Measurements from ENCODE around the gene OLFM1. TPM values are rescaled to one million over a fixed set of nuclear protein-coding genes. Genes with fewer than 3 reads are reported as not detected.

Gene OLFM1
- total and polyA plus RNA-seq, 3 experiments from 2014 or later, result not detected

- no peaks in the 10 kb centered on the region for H3K9me3 Mint-ChIP-seq
- H3K4me3 Mint-ChIP-seq, result no peak overlapping the region
- POLR2A ChIA-PET, result no interaction called here
- Histone ChIP-seq H3K9me3 (ENCODE audit: low read length) (no peaks in the 10 kb centered on the region), H3K27ac (ENCODE audit: low read depth, low read length) (no peak overlapping the region), H3K27me3 (ENCODE audit: insufficient read depth, low read length, poor library complexity, severe bottlenecking) (no peaks in the 10 kb centered on the region), H3K4me1 (ENCODE audit: insufficient read depth, low read length) (no peaks in the 10 kb centered on the region), H3K36me3 (ENCODE audit: insufficient read depth, low read length) (no peaks in the 10 kb centered on the region), H3K4me3 (ENCODE audit: low read length) (no peak overlapping the region)
- no peak for DNase-seq
- H3K27ac Mint-ChIP-seq, result no peak overlapping the region
- no peaks in the 10 kb centered on the region for H3K36me3 Mint-ChIP-seq
- no peaks in the 10 kb centered on the region for H3K4me1 Mint-ChIP-seq
- CTCF ChIA-PET, result no interaction called here
- peaks cover 7 to 34% of the 10 kb centered on the region in 2 donors for H3K27me3 Mint-ChIP-seq
Measured at GRCh38 chr9:135045928-135046738, 41.3 kb upstream of the OLFM1 start.

GRCh38 chr9:135046739-135047350 is 40.6 kb upstream of the OLFM1 start:
- Mint-ChIP-seq H3K27ac (no peak overlapping the region), H3K9me3 (no peaks in the 10 kb centered on the region)

DNA sequence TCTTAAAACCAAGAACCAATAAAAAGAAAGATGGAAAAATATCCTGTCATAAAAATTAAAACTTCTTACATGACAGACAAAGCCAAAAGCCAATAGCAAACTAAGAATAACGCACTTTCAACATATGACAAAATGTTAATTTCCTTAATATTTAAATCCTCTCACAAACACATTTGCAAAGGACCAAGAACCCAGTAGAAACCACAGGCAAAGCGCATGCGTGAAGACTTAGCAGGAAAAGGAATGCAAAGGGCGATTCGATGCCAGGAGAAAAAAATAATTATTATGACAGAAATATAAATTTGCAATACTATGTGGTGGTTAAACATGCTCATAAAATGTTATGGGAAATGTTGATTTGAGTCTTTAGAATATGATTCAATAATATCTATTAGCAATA is 39.9 kb upstream of the OLFM1 start:
- CTCF ChIA-PET, result no interaction called here
- Histone ChIP-seq H3K9me3 (ENCODE audit: low read length) (no peaks in the 10 kb centered on the region), H3K4me3 (ENCODE audit: low read length) (no peak overlapping the region), H3K4me1 (ENCODE audit: insufficient read depth, low read length) (no peaks in the 10 kb centered on the region), H3K27ac (ENCODE audit: low read depth, low read length) (no peak overlapping the region), H3K36me3 (ENCODE audit: insufficient read depth, low read length) (no peaks in the 10 kb centered on the region), H3K27me3 (ENCODE audit: insufficient read depth, low read length, poor library complexity, severe bottlenecking) (no peaks in the 10 kb centered on the region)
- H3K36me3 Mint-ChIP-seq, result no peaks in the 10 kb centered on the region
- H3K4me3 Mint-ChIP-seq, result no peak overlapping the region
- DNase-seq, result no peak
- peaks cover 13 to 41% of the 10 kb centered on the region in 2 donors for H3K27me3 Mint-ChIP-seq
- H3K9me3 Mint-ChIP-seq, result peaks cover 0 to 2% (median 0%) of the 10 kb centered on the region in 5 donors
- POLR2A ChIA-PET, result no interaction called here
- H3K27ac Mint-ChIP-seq, result no peak overlapping the region
- H3K4me1 Mint-ChIP-seq, result no peaks in the 10 kb centered on the region

More at GRCh38 chr9:135046739-135047350, 40.6 kb upstream of the OLFM1 start:
- H3K4me1 Mint-ChIP-seq, result no peaks in the 10 kb centered on the region
- Histone ChIP-seq H3K4me1 (ENCODE audit: insufficient read depth, low read length) (no peaks in the 10 kb centered on the region), H3K27me3 (ENCODE audit: insufficient read depth, low read length, poor library complexity, severe bottlenecking) (no peaks in the 10 kb centered on the region), H3K36me3 (ENCODE audit: insufficient read depth, low read length) (no peaks in the 10 kb centered on the region), H3K27ac (ENCODE audit: low read depth, low read length) (no peak overlapping the region), H3K4me3 (ENCODE audit: low read length) (no peak overlapping the region), H3K9me3 (ENCODE audit: low read length) (no peaks in the 10 kb centered on the region)
- H3K4me3 Mint-ChIP-seq, result no peak overlapping the region
- H3K27me3 Mint-ChIP-seq, result peaks cover 11 to 38% of the 10 kb centered on the region in 2 donors
- peak in 1 of 5 donors; percentile 31 for DNase-seq
- H3K36me3 Mint-ChIP-seq, result no peaks in the 10 kb centered on the region
- ChIA-PET CTCF (no interaction called here), POLR2A (no interaction called here)

DNA sequence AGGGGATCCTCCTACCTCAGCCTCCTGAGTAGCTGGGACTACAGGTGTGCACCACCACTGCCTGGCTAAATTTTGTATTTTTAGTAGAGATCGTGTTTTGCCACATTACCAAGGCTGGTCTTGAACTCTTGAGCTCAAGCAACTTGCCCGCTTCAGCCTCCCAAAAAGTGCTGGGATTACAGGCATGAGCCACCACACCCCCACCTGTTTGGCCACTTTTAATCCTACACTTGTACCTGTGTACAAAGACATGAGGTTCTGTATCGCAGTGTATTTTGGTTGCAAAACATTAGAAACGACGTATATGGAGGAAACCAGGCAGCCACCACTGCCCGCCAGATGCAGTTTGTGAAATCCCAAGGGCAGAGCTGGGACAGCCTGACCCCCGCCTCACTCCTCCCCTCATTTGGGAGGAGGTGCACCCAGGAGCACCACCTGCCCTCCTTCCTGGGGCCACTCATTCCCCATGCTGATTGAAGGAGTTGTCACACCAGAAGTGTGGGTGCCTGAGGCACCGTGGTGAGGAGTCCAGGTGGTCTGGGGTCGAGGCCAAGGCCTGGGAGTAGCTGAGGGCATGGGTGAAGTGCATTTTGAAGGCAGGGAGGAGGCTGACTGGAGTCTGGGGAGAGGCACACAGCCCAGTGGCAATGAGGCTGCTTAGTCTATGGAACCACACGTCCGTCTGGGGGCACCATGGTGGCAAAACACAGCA is 39.3 kb upstream of the OLFM1 start:
- H3K36me3 Mint-ChIP-seq, result no peaks in the 10 kb centered on the region
- no peak for DNase-seq

GRCh38 chr9:135048758-135049444 is 38.6 kb upstream of the OLFM1 start:
- Mint-ChIP-seq H3K27ac (no peak overlapping the region), H3K9me3 (peaks cover 0 to 2% (median 0%) of the 10 kb centered on the region in 5 donors), H3K36me3 (no peaks in the 10 kb centered on the region), H3K4me3 (no peak overlapping the region), H3K27me3 (peaks cover 13 to 51% of the 10 kb centered on the region in 2 donors), H3K4me1 (no peaks in the 10 kb centered on the region)
- H3K27ac ChIP-seq (ENCODE audit: low read depth, low read length), result no peak overlapping the region
- no peak overlapping the region for H3K4me3 ChIP-seq (ENCODE audit: low read length)
- H3K9me3 ChIP-seq (ENCODE audit: low read length), result no peaks in the 10 kb centered on the region
- no peaks in the 10 kb centered on the region for H3K27me3 ChIP-seq (ENCODE audit: insufficient read depth, low read length, poor library complexity, severe bottlenecking)
- H3K4me1 ChIP-seq (ENCODE audit: insufficient read depth, low read length), result no peaks in the 10 kb centered on the region
- ChIA-PET CTCF (no interaction called here), POLR2A (no interaction called here)
- H3K36me3 ChIP-seq (ENCODE audit: insufficient read depth, low read length), result no peaks in the 10 kb centered on the region
- no peak for DNase-seq

More for the DNA sequence above, 39.3 kb upstream of the OLFM1 start:
- no peak overlapping the region for H3K4me3 Mint-ChIP-seq
- peaks cover 13 to 46% of the 10 kb centered on the region in 2 donors for H3K27me3 Mint-ChIP-seq
- no peak overlapping the region for H3K27ac Mint-ChIP-seq
- POLR2A ChIA-PET, result no interaction called here
- peaks cover 0 to 2% (median 0%) of the 10 kb centered on the region in 5 donors for H3K9me3 Mint-ChIP-seq
- Histone ChIP-seq H3K4me1 (ENCODE audit: insufficient read depth, low read length) (no peaks in the 10 kb centered on the region), H3K27me3 (ENCODE audit: insufficient read depth, low read length, poor library complexity, severe bottlenecking) (no peaks in the 10 kb centered on the region), H3K36me3 (ENCODE audit: insufficient read depth, low read length) (no peaks in the 10 kb centered on the region), H3K4me3 (ENCODE audit: low read length) (no peak overlapping the region), H3K9me3 (ENCODE audit: low read length) (no peaks in the 10 kb centered on the region), H3K27ac (ENCODE audit: low read depth, low read length) (no peak overlapping the region)
- H3K4me1 Mint-ChIP-seq, result no peaks in the 10 kb centered on the region
- CTCF ChIA-PET, result no interaction called here

GRCh38 chr9:135049460-135049859 is 38.0 kb upstream of the OLFM1 start:
- Mint-ChIP-seq H3K4me1 (no peaks in the 10 kb centered on the region), H3K27me3 (peaks cover 18 to 57% of the 10 kb centered on the region in 2 donors), H3K36me3 (no peaks in the 10 kb centered on the region), H3K27ac (no peak overlapping the region), H3K9me3 (peaks cover 0 to 2% (median 0%) of the 10 kb centered on the region in 5 donors), H3K4me3 (no peak overlapping the region)
- DNase-seq, result no peak
- H3K4me3 ChIP-seq (ENCODE audit: low read length), result no peak overlapping the region
- ChIA-PET CTCF (no interaction called here), POLR2A (no interaction called here)
- H3K27ac ChIP-seq (ENCODE audit: low read depth, low read length), result no peak overlapping the region
- H3K4me1 ChIP-seq (ENCODE audit: insufficient read depth, low read length), result no peaks in the 10 kb centered on the region
- H3K27me3 ChIP-seq (ENCODE audit: insufficient read depth, low read length, poor library complexity, severe bottlenecking), result no peaks in the 10 kb centered on the region
- H3K36me3 ChIP-seq (ENCODE audit: insufficient read depth, low read length), result no peaks in the 10 kb centered on the region
- no peaks in the 10 kb centered on the region for H3K9me3 ChIP-seq (ENCODE audit: low read length)

DNA sequence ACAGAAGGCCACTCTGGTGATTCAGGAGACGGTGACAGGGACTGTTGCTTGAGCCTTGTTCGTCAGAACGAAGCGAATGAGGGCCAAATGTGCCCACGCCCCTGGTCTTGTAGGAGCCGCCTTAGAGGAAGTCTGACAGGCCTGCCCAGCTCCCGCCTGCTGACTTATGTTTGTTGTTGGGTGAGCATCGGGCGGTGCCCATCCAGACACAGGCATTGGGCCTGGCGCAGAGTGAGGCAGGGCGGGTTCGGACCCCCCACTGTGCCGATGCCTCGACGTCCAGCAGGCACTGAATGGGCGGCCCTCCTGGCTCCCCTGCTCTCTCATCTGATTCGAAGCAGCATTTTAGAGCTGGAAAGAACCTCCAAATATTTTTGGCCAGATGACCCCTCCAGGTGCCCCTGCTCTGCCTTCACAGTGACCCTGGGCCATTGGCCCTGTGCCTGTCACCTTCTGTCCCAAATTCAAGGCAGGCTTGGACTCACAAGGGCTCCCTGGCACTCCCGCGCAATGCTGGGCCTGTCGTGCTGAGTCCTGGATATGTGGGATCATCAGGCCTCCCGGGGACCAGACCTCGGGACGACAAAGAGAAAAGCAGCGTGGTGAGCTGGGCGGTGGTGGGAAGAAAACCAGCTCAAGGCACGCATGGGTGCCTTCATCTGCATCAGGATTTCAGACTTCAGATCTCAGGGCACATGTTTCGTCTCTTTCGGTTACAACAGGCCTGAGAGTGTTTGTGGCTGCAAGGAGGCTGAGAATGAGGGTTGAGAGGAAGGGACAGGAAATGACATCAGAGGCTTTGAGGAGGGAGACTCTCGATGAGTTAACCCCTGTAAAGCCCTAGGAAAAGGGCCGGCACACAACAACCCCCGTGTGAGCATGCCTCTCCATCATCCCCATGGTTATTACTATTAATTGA is 37.1 kb upstream of the OLFM1 start:
- Histone ChIP-seq H3K9me3 (ENCODE audit: low read length) (no peaks in the 10 kb centered on the region), H3K27me3 (ENCODE audit: insufficient read depth, low read length, poor library complexity, severe bottlenecking) (no peaks in the 10 kb centered on the region), H3K4me3 (ENCODE audit: low read length) (no peak overlapping the region), H3K36me3 (ENCODE audit: insufficient read depth, low read length) (no peaks in the 10 kb centered on the region), H3K4me1 (ENCODE audit: insufficient read depth, low read length) (no peaks in the 10 kb centered on the region), H3K27ac (ENCODE audit: low read depth, low read length) (no peak overlapping the region)
- peaks cover 23 to 60% of the 10 kb centered on the region in 2 donors for H3K27me3 Mint-ChIP-seq
- no peak overlapping the region for H3K4me3 Mint-ChIP-seq
- H3K9me3 Mint-ChIP-seq, result peaks cover 0 to 2% (median 0%) of the 10 kb centered on the region in 5 donors
- DNase-seq, result peak in 1 of 5 donors; percentile 32
- H3K27ac Mint-ChIP-seq, result no peak overlapping the region
- ChIA-PET POLR2A (no interaction called here), CTCF (no interaction called here)
- no peaks in the 10 kb centered on the region for H3K4me1 Mint-ChIP-seq
- H3K36me3 Mint-ChIP-seq, result no peaks in the 10 kb centered on the region
